Stimulated activated CD8-positive, alpha-beta memory T cell treated with anti-CD3 and anti-CD28 coated beads, Interleukin-4, amount 100 ng/mL, for 1 hour (primary cell): Measurements from ENCODE around the gene MESP2.

Experiments
- DNase-seq, 2 donors: peaks; one replicate each; pipeline ENCODE4 v3.0.0-alpha.2; 2020; ENCODE audit warnings: low read depth in 2 of 2, low spot score in 1 of 2

The MESP2 gene

DNA sequence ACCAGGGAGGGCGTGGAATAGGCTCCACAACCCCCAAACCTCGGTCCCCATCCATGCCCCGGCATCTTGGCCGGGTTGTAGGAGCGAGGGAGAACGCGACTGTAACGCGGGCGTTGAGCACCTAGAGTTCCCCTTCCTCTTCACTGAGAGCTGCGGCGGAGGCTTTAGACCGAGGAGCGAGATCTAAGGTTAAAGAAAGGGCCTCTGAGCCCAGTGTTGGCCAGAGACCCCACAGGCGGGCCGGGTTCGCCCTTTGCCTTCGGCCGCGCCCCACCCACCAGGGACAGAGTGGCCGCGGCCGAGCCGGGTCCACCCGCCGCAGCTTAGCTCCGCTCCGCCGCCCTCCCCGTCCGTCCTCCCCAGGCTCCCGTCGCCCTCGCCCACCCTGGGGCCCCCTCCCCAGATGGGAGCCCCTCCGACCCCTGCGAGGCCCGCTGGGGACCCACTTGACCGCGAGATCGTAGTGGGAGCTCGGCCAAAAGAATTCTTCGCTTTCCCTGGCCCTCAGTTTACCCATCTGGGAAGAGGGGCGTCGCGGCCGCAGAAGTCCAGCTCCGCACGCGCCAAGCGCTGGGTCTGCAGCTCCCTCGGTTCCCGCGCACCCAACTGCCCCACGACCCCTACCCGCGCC lies 38.1 kb downstream of the MESP2 start:
- no peak for DNase-seq

DNA sequence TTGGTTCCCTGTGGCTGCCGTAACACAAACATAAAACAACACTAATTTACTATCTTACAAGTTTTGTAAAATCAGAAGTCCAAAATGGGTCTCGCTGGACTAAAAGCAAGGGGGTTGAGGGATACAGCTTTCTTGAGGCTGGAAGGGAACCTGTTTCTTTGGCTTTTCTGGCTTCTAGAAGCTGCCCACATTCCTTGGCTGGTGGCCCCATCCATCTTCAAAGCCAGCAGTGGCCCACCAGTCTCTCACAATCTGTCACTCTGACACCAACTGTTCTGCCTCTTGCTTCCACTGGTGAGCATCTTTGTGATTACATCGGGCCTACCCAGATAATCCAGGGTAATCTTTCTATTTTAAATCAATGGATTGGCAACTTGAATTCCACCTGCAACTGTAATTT lies 39.6 kb downstream of the MESP2 start:
- no peak for DNase-seq

DNA sequence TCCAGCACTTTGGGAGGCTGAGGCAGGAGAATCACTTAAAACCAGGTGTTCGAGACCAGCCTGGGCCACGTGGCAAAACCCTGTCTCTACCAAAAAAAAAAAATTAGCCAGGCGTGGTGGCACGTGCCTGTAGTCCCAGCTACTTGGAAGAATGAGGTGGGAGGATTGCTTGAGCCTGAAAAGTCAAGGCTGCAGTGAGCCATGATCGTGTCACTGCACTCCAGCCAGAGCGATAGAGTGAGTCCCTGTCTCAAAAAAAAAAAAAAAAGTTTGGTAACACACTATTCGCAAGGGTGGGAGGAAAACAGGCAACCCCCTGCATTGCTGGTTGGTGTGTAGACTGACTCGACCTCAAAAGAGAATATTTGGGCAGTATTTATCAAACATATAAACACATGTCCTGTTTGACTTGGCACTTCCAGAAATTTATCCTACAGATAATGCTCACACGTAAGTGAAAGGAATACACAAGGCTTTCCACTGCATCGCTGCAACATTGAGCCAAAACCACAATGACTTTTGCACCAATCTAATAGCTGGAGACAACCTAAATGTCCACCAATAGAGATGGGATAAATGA lies 41.7 kb downstream of the MESP2 start:
- DNase-seq: no peak

DNA sequence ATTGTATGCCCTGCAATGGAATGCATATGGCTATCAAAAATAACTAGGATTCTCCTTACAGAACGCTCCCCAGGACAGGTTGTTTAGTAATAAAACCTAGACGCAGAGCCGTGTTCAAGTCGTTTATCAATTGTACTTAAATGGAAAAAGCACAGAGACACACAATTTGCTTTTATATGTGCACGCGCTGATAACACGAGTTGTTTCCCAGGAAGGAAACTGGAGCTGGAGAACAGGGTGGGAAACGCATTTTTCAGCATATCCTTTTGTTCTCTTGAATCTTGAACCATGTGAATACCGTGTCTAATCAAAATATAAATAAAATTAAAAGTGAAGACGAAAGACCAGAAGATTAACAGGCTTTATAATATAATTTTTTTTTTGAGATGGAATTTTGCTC lies 42.2 kb downstream of the MESP2 start:
- no peak for DNase-seq

DNA sequence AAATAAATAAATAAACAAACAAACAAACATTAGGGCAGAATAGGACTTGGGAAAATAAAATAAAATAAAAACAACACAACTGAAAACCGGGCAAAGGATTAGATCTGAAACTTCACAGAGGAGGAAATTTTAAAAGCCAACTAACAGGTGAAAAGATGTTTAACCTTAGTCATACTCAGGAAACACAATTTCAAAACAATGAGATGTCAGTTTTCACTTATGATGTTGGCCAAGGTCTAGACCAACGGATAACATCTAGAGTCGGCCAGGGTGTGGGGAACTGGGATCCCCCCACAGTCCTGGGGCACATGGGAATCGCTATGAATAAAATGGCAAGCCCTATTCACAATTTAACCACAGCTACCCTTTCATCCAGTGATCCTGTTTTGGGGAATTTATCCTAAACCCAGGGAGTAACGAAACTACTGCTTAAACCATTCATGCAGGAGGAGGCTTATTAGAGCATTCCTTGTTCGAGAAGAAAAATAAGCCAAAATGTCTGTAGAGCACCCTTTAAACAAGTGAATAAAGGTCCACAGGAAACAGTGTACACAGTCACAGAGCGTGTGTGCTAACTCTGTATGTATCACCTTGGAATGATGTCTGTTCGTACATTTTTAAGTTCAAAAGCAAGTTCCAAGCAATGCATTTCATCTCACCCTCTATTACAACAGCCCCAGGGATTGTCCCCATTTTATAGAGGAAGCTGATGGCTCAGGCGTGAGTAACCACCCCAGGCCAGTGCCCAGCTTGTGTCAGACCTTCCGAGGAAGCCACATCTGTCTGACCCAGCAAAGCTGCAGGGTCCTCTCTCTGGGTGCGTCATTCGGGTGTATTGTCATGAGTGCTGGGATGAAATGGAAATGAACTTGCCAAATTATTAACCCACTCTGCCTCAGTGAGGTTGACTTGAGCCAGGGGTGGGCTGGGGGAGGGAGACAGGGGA lies 44.8 kb downstream of the MESP2 start:
- no peak for DNase-seq

DNA sequence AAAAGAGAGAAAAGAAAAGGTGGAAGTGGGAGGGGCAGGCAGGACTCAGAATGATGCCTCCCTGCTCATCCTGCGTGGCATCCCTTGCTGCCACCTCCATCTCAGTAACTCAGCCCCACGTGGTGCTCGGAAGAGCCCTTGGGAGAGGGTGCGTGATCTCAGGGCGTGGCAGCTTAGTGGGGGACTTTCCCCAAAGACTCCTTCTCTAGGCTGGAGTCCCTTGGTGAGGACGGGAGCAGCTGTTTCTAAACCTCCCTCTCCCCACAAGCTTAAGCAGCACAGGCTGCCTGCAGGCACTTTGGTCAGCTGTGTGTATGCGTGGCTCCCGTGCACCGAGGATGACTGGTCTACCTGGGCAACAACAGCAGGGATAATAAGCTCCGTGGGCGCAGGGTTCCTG lies 45.9 kb downstream of the MESP2 start:
- DNase-seq: no peak

DNA sequence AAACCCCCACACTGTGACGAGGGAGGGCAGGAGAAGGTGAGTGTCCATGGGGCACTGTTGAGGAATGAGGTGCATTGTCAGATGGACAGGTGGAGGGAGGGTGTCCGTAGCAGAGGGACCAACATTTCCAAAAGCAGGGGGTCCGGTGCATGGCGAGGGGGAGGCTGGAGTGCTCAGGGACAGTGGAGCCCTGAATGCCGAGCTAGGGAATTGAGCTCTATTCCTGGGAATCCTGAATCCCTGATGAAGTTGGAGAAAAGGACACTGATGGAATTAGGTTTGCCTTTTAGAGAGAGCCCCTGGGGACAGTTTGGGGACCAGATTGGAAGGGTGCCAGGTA lies 46.4 kb downstream of the MESP2 start:
- no peak for DNase-seq

DNA sequence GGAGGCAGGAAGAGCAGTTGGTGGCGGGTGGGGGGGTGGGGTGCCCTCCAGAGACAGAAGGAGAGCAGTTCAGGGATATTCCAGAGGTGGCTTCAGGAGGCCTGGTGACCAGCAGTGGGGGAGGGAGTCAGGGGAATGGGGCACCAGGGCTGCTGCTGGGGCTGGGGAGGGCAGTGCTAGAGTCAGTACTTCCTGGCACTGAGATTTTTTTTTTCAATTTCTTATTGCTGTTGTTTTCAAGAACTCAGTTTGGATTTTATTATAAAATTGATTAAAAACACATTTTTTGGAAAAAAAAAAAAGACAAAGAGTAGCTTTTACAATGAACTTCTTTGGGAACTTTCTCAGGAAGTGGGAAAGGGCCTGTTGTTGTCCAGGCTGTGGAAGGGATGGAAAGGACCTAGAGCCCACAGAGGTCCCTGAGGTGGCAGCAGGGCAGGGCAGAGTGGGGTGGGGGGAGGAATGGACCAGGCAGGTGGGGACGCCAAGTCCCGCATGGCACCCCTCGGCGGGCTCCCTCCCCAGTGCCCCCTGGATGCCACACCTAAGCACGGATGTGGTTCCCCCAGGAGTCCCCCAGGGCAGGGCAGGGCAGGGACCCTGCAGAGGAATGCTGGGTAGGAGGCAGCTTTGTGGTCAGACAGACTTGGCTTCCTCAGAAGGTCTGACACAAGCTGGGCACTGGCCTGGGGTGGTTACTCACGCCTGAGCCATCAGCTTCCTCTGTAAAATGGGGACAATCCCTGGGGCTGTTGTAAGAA lies 47.0 kb downstream of the MESP2 start:
- DNase-seq: no peak

DNA sequence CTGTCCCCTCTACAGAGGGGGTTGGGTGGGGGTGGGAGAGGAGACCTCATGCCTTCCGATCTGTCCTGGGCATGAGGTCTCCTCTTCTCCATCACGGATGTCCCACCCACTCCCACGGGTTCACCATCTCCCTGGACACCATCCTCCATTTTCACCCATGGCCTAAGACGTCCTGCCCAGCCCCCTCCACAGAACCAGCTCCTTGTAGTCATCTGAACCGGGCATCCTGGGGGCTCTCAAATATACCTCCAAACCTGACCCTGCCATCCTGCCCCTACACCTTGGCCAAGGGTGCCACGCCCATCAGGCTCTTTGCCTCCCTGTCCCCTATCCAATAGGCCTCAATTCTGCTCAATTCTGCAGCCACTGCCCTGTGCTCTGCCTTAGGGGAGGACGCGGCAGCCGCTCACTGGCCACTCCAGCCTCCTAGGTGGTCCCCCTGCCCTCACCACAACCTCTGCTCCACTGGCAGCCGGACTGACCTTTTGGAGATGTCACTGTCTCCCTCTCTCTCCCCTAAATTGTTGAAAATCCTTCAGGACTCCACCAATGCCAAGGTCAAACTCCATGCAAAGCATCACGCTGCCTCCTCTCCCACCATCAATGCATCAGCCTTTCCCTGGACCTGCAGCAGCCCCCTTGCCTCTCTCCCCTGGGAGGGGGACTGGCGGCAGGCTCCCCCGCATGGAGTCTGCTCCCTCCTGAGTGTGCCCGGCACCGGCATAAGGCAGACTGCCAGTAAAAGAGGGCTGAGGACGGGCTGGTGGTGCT lies 47.9 kb downstream of the MESP2 start:
- no peak for DNase-seq

DNA sequence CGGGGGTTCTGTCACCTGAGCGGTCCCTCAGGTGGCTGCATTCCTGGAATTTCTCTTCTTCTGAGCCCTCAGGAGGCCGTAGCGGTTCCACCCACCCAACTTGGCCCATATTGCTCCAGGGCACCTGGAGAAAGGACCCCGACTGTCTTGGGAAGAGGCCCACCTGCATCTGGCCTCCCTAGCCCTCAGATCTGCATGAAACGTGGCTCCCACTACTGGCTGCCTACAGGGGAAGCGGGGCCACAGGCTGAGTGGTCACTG lies 48.4 kb downstream of the MESP2 start:
- DNase-seq: no peak

DNA sequence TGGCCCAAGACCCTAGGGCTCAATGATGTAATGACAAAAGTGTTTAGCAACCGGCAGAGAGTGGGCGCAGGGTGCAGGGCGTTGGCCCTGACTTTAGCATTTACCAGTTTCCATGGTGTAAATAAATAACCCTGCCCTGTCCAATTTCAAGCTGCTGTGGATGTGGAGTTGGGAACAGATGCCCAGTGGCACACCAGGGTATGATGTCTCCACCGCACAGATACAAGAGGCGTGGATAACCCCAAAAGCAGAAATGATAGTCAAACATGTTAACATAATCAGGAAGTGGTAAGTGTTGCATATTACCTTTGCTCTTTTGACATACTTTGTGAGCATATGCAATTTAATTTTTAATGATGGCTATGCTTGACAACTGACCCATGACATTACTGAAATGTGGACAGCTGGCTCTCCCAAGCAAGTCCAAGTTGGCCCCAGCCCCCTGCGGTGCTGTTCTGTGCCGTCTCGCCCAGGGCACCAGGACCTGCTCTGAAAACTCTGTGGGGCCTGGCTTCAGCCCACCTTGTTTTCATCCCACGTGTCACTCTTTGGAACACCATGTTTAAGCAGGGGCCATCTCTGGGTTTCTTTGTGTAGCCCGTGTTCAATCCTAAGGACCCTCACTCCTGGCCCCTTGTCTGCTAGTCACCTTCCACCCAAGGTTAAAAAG lies 49.3 kb downstream of the MESP2 start:
- DNase-seq: no peak

DNA sequence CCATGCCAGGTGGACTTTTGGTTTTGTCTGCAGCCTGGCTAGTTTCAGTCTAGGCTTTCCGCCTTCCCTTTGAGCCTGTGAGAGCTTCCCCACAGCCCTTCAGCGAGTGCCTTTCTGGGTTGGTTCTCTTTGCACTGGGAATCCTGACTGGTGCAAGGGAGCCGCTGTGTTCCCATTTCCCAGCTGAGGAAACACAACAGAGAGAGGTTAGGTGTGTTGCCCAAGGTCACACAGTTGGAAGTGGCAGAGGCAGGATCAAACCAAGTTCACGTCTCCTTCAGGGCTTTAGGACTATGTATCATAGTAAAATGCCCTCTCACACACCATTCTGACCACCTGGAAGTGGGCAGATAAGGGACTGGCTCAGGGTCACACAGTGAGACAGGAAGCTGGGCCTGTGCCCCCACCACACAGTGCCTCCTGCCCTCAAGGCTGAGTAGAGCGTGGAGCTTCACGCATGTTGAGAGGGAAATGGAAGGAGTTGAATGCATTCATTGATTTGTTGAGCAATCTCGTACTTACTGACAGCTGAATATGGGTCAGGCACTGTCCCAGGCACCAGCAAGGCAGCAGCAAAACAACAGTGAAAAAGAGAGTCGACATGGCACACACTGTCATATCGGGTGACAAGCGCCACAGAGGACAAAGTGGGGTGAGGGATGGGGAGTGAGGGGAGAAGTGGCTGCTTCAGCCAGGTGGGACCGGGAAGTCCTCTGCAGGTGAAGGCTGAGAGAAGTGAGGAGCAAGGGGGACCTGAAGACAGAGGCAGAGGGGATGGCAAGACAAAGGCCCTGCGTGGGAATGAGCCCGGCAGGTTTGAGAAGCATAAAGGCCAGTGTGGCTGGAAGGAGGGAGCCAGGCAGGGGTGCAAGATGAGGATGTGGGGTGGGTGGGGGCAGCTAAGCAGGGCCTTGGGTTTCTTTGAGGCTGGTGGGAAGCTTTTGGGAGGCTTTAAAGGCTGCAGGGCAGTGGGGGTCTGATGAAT lies 50.8 kb downstream of the MESP2 start:
- DNase-seq: no peak

DNA sequence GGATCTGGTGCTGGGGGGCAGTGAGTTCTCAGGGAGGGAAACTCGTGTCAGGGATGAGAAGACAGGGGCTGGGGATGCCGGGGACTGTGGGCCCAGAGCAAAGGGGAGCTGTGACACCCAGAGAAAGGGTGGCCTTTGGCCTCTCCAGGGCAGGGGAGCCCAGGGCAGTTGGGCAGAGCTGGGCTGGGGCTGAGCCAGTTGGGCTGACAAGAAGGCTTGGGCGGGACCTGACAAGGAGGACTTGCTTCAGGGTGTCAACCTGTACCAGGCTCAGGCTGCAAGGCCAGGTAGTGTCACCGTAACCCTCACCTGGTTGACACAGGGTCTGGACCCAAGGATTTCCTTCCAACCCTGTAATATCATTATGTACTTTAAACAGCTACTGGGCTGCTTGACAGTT lies 51.7 kb downstream of the MESP2 start:
- DNase-seq: no peak
